HepG2 (cell line): Measurements from ENCODE around the gene TOMM40L. TPM values are rescaled to one million over a fixed set of nuclear protein-coding genes. Genes with fewer than 3 reads are reported as not detected.

Experiments
- ARNT2 ChIP-seq: sonication (generic); formaldehyde crosslinking; IDR thresholded peaks from 2 replicates; pipeline ENCODE4 v1.8.0; 2022; ENCODE audit warnings: mild to moderate bottlenecking, low read depth, missing genetic modification reagents, moderate library complexity
- BRCA1 ChIP-seq: sonication (generic); formaldehyde crosslinking; IDR thresholded peaks from 2 replicates; pipeline ENCODE4 v1.4.0; 2020; ENCODE audit warnings: missing genetic modification reagents
- ELF1 ChIP-seq: sonication (generic); formaldehyde crosslinking; IDR thresholded peaks from 2 replicates; pipeline ENCODE4 v1.4.0; 2020; ENCODE audit warnings: missing genetic modification reagents
- JUNB ChIP-seq: sonication (generic); formaldehyde crosslinking; IDR thresholded peaks from 2 replicates; pipeline ENCODE4 v1.8.0; 2022; ENCODE audit warnings: missing genetic modification reagents, mild to moderate bottlenecking, borderline replicate concordance
- KAT8 ChIP-seq: IDR thresholded peaks from 2 replicates; pipeline ENCODE4 v1.6.1; 2016; ENCODE audit warnings: missing genetic modification reagents, missing compliant biosample characterization
- MAF1 ChIP-seq: sonication (generic); formaldehyde crosslinking; IDR thresholded peaks from 2 replicates; pipeline ENCODE4 v1.5.0; 2020; ENCODE audit warnings: missing genetic modification reagents, borderline replicate concordance
- MLX ChIP-seq: IDR thresholded peaks from 2 replicates; pipeline ENCODE4 v1.6.1; 2016
- RARG ChIP-seq: sonication (generic); formaldehyde crosslinking; IDR thresholded peaks from 2 replicates; pipeline ENCODE4 v1.4.0; 2020; ENCODE audit warnings: low read depth, mild to moderate bottlenecking, missing genetic modification reagents
- RFXAP ChIP-seq: sonication (generic); formaldehyde crosslinking; IDR thresholded peaks from 2 replicates; pipeline ENCODE4 v1.4.0; 2020; ENCODE audit warnings: missing genetic modification reagents, borderline replicate concordance
- SOX13 ChIP-seq, 3 experiments: fragments of 450-650 bp in 1 of 3; sonication (generic) in 1 of 3; formaldehyde crosslinking in 1 of 3; IDR thresholded peaks in 2 of 3; conservative IDR thresholded peaks in 1 of 3; 2 replicates each; pipeline versions ENCODE4 v1.5.0 to v1.6.1; 2016 to 2020; ENCODE audit warnings: antibody characterized with exemption in 1 of 3, mild to moderate bottlenecking in 1 of 3, missing compliant biosample characterization in 1 of 3, missing genetic modification reagents in 1 of 3, moderate library complexity in 1 of 3
- ZNF225 ChIP-seq: sonication (generic); formaldehyde crosslinking; IDR thresholded peaks from 2 replicates; pipeline ENCODE4 v1.4.0; 2020; ENCODE audit warnings: mild to moderate bottlenecking, missing genetic modification reagents
- ZNF574 ChIP-seq: sonication (generic); formaldehyde crosslinking; IDR thresholded peaks from 2 replicates; pipeline ENCODE4 v1.4.0; 2020; ENCODE audit warnings: missing genetic modification reagents
- ZNF761 ChIP-seq: sonication (generic); formaldehyde crosslinking; conservative IDR thresholded peaks from 2 replicates; pipeline ENCODE4 v1.4.0; 2020; ENCODE audit warnings: mild to moderate bottlenecking, missing genetic modification reagents
- polyA plus RNA-seq, 8 experiments: library from polyadenylated mRNA; depleted of rRNA in 3 of 8; stranded (reverse) in 7 of 8; unstranded in 1 of 8; fragments of >200 nt; fragmentation: Illumina TruSeq in 4 of 8; extraction: Trizol in 4 of 8; gene quantifications; 2 replicates each; pipeline versions ENCODE4 v1.2.1 to v1.2.3, GENCODE V29; 2011 to 2016; ENCODE audit warnings: low read depth in 4 of 8, missing spikeins in 1 of 8, mixed read lengths in 1 of 8; ENCODE audit not compliant: insufficient read depth in 1 of 8
- total RNA-seq, 5 experiments: library from RNA; depleted of rRNA; stranded (reverse); fragments of >200 nt; fragmentation: Illumina TruSeq; extraction: Trizol; gene quantifications; 2 replicates each; pipeline ENCODE4 v1.2.3, GENCODE V29; 2016; ENCODE audit warnings: low read depth in 1 of 5
- TF ChIP-seq, protein P1 (sequence below): sonication (generic); formaldehyde crosslinking; conservative IDR thresholded peaks from 2 replicates; pipeline ENCODE4 v1.4.0; 2020; ENCODE audit warnings: mild to moderate bottlenecking, missing genetic modification reagents, moderate library complexity
- TF ChIP-seq, protein P2 (sequence below): sonication (generic); formaldehyde crosslinking; IDR thresholded peaks from 2 replicates; pipeline ENCODE4; 2020; ENCODE audit warnings: missing genetic modification reagents, mild to moderate bottlenecking, borderline replicate concordance

TOMM40L gene
- total and polyA plus RNA-seq, 2 of the 13 experiments (the other 11 are each of a cell fraction or from before 2014, with no cell fraction given), result 14.1 to 26.2 TPM

GRCh38 chr1:161223805-161224694 is 1.8 kb upstream of the TOMM40L start (continued):
- TF ChIP-seq JUNB, result peak; percentile 70; the same call in 1 of the 2 replicates
- TF ChIP-seq SOX13 (IDR thresholded peaks at IDR 0.05), result peak; percentile 79; the same call in 1 of the 2 replicates
- TF ChIP-seq SOX13 (CRISPR knock-in tag; conservative IDR thresholded peaks at IDR 0.05 in 1 of 2, IDR thresholded peaks at IDR 0.05 in 1 of 2), result peak in 1 of 2 experiments; percentile 90; a peak in 2 of 4 replicates
- peak; percentile 48 for TF ChIP-seq KAT8 (CRISPR knock-in tag)
- no peak for TF ChIP-seq ZNF225 (CRISPR knock-in tag)
- 0 out of 2 replicates have a peak, but pooled peaks have one; percentile 31 for TF ChIP-seq RFXAP
- TF ChIP-seq RARG (CRISPR knock-in tag), result no peak
- TF ChIP-seq ELF1 (CRISPR knock-in tag), result 0 out of 2 replicates have a peak, but pooled peaks have one; percentile 12
- TF ChIP-seq, protein P1, sequence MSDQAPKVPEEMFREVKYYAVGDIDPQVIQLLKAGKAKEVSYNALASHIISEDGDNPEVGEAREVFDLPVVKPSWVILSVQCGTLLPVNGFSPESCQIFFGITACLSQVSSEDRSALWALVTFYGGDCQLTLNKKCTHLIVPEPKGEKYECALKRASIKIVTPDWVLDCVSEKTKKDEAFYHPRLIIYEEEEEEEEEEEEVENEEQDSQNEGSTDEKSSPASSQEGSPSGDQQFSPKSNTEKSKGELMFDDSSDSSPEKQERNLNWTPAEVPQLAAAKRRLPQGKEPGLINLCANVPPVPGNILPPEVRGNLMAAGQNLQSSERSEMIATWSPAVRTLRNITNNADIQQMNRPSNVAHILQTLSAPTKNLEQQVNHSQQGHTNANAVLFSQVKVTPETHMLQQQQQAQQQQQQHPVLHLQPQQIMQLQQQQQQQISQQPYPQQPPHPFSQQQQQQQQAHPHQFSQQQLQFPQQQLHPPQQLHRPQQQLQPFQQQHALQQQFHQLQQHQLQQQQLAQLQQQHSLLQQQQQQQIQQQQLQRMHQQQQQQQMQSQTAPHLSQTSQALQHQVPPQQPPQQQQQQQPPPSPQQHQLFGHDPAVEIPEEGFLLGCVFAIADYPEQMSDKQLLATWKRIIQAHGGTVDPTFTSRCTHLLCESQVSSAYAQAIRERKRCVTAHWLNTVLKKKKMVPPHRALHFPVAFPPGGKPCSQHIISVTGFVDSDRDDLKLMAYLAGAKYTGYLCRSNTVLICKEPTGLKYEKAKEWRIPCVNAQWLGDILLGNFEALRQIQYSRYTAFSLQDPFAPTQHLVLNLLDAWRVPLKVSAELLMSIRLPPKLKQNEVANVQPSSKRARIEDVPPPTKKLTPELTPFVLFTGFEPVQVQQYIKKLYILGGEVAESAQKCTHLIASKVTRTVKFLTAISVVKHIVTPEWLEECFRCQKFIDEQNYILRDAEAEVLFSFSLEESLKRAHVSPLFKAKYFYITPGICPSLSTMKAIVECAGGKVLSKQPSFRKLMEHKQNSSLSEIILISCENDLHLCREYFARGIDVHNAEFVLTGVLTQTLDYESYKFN (CRISPR knock-in tag), result peak; percentile 99
- TF ChIP-seq BRCA1 (CRISPR knock-in tag), result 0 out of 2 replicates have a peak, but pooled peaks have one; percentile 62
- no peak for TF ChIP-seq MLX
- no peak for TF ChIP-seq ZNF761
- TF ChIP-seq, protein P2, sequence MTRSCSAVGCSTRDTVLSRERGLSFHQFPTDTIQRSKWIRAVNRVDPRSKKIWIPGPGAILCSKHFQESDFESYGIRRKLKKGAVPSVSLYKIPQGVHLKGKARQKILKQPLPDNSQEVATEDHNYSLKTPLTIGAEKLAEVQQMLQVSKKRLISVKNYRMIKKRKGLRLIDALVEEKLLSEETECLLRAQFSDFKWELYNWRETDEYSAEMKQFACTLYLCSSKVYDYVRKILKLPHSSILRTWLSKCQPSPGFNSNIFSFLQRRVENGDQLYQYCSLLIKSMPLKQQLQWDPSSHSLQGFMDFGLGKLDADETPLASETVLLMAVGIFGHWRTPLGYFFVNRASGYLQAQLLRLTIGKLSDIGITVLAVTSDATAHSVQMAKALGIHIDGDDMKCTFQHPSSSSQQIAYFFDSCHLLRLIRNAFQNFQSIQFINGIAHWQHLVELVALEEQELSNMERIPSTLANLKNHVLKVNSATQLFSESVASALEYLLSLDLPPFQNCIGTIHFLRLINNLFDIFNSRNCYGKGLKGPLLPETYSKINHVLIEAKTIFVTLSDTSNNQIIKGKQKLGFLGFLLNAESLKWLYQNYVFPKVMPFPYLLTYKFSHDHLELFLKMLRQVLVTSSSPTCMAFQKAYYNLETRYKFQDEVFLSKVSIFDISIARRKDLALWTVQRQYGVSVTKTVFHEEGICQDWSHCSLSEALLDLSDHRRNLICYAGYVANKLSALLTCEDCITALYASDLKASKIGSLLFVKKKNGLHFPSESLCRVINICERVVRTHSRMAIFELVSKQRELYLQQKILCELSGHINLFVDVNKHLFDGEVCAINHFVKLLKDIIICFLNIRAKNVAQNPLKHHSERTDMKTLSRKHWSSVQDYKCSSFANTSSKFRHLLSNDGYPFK (CRISPR knock-in tag), result no peak
- peak; percentile 41; the same call in 1 of the 2 replicates for TF ChIP-seq MAF1 (CRISPR knock-in tag)
- peak; percentile 46; the same call in 1 of the 2 replicates for TF ChIP-seq ZNF574
- TF ChIP-seq ARNT2 (CRISPR knock-in tag), result peak; percentile 2; the same call in 1 of the 2 replicates
